HL-60 (cell line): Measurements from ENCODE around the gene RCCD1.

Experiments
- DNase-seq, 2 experiments: peaks; one replicate each; pipeline ENCODE4 v3.0.0-alpha.2; 2010 to 2020; ENCODE audit warnings: low read depth in 1 of 2, low spot score in 1 of 2
- H3K27ac ChIP-seq: fragments of 250-450 bp; sonication (Bioruptor Pico); replicated peaks from 2 replicates; pipeline ENCODE4 v1.5.1; 2020; ENCODE audit warnings: mild to moderate bottlenecking, moderate library complexity
- H3K27me3 ChIP-seq: fragments of 250-450 bp; sonication (Bioruptor Pico); 2 replicates; pipeline ENCODE4 v1.5.1; 2021; ENCODE audit warnings: mild to moderate bottlenecking, moderate library complexity; ENCODE audit not compliant: insufficient read depth, poor library complexity, severe bottlenecking
- H3K4me3 ChIP-seq: replicated peaks from 2 replicates; pipeline ENCODE4 v1.5.1; 2011; ENCODE audit warnings: mild to moderate bottlenecking, control low read depth, low read length; ENCODE audit not compliant: insufficient read depth
- CTCF ChIP-seq: IDR thresholded peaks from one replicate; pipeline ENCODE4 v1.5.1; 2011; ENCODE audit warnings: low read length, control low read depth, inconsistent platforms; ENCODE audit not compliant: insufficient read depth
- GABPA ChIP-seq: IDR thresholded peaks from 2 replicates; pipeline ENCODE4 v1.6.1; 2012; ENCODE audit warnings: low read depth
- POLR2AphosphoS5 ChIP-seq: IDR thresholded peaks from 2 replicates; pipeline ENCODE4 v1.6.1; 2012; ENCODE audit warnings: low read depth
- REST ChIP-seq: IDR thresholded peaks from 2 replicates; pipeline ENCODE4 v1.6.1; 2012; ENCODE audit warnings: low read depth; ENCODE audit not compliant: insufficient replicate concordance
- SPI1 ChIP-seq: IDR thresholded peaks from 2 replicates; pipeline ENCODE4 v1.6.1; 2012; ENCODE audit warnings: low read depth, mild to moderate bottlenecking, borderline replicate concordance

Gene RCCD1

GRCh38 chr15:90932660-90932991, 22.1 kb upstream of the RCCD1 start:
- no peak for DNase-seq
- Histone ChIP-seq H3K27ac (peak overlapping the region; percentile 93), H3K27me3 (no peaks in the 10 kb centered on the region), H3K4me3 (peak overlapping the region; percentile 75; the same call in 1 of the 2 replicates)
- TF ChIP-seq GABPA: no peak
- peak; percentile 48; the same call in 1 of the 2 replicates for TF ChIP-seq SPI1

GRCh38 chr15:90933301-90933700, 21.4 kb upstream of the RCCD1 start:
- H3K4me3 ChIP-seq: no peak overlapping the region
- TF ChIP-seq POLR2AphosphoS5 (no peak), SPI1 (no peak), REST (no peak), CTCF (no peak), GABPA (no peak)
- no peaks in the 10 kb centered on the region for H3K27me3 ChIP-seq
- DNase-seq: no peak
- no peak overlapping the region for H3K27ac ChIP-seq

- peak; percentile 67 to 89 for DNase-seq
- H3K27ac ChIP-seq: peak overlapping the region; percentile 30
- H3K4me3 ChIP-seq: peak overlapping the region; percentile 93
- TF ChIP-seq POLR2AphosphoS5: no peak
- TF ChIP-seq CTCF: peak; percentile 98
- TF ChIP-seq REST: no peak
- H3K27me3 ChIP-seq: no peaks in the 10 kb centered on the region
Observed at GRCh38 chr15:90934256-90934948, 20.3 kb upstream of the RCCD1 start.

GRCh38 chr15:90934949-90935751, 19.5 kb upstream of the RCCD1 start, which contains the start of gene UNC45A:
Gene UNC45A, plus strand, starts transcription at chr15:90935285. Its CDS starts 40 bp downstream, at chr15:90935325.
- DNase-seq: peak; percentile 81 to 87
- peak within 1 kb of the TSS; percentile 30 for H3K27ac ChIP-seq
- TF ChIP-seq POLR2AphosphoS5 (no peak), SPI1 (no peak), REST (no peak), GABPA (no peak), CTCF (no peak)

More at GRCh38 chr15:90934949-90935751, 19.5 kb upstream of the RCCD1 start, which contains the start of gene UNC45A:
- H3K27me3 ChIP-seq: no peaks in the 10 kb centered on the region
- peak within 1 kb of the TSS; percentile 93 for H3K4me3 ChIP-seq
